H1 (cell line): ENCODE results near the gene DARS1. TPM values are rescaled to one million over a fixed set of nuclear protein-coding genes. Genes with fewer than 3 reads are reported as not detected.

Experiments used
- CTCF ChIA-PET: fragments of 300-600 bp; sonication (Branson Sonifier 250); formaldehyde crosslinking; loops from one replicate; lab custom pipeline; 2021; ENCODE audit not compliant: partially characterized antibody; lab: Charles Lee
- POLR2A ChIA-PET: fragments of 300-600 bp; sonication (Branson Sonifier 250); formaldehyde crosslinking; loops from one replicate; lab custom pipeline; 2021; ENCODE audit warnings: inconsistent platforms; ENCODE audit not compliant: partially characterized antibody; lab: Charles Lee
- DNase-seq, 2 experiments: peaks; one replicate each; pipeline versions ENCODE4 v3.0.0 to v3.0.0-alpha.2; 2010 to 2022; ENCODE audit warnings: low spot score in 2 of 2, low read depth in 1 of 2, mixed read lengths in 1 of 2
- FAIRE-seq: peaks from 2 replicates; lab custom pipeline; 2011; peaks lifted over from hg19 to GRCh38; lab: Jason Lieb, UNC
- H2AFZ ChIP-seq: 2 replicates; pipeline ENCODE4 v1.8.1; 2012; ENCODE audit warnings: low read length, inconsistent platforms
- H2AK5ac ChIP-seq: 2 replicates; pipeline ENCODE4 v1.6.1; 2013; ENCODE audit warnings: low read depth, low read length
- H2BK120ac ChIP-seq: replicated peaks from 2 replicates; pipeline ENCODE3; 2013; ENCODE audit warnings: low read depth, low read length, inconsistent platforms
- H2BK12ac ChIP-seq: 2 replicates; pipeline ENCODE4 v1.6.1; 2013; ENCODE audit warnings: low read depth, low read length
- H2BK15ac ChIP-seq: 2 replicates; pipeline ENCODE4 v1.6.1; 2013; ENCODE audit warnings: low read length
- H2BK20ac ChIP-seq: 2 replicates; pipeline ENCODE4 v1.6.1; 2013; ENCODE audit warnings: low read length
- H2BK5ac ChIP-seq: 2 replicates; pipeline ENCODE4 v1.6.1; 2013; ENCODE audit warnings: low read depth, low read length
- H3K14ac ChIP-seq: 2 replicates; pipeline ENCODE4 v1.6.1; 2013; ENCODE audit warnings: inconsistent platforms; ENCODE audit not compliant: insufficient read length
- H3K18ac ChIP-seq: 2 replicates; pipeline ENCODE4 v1.6.1; 2013; ENCODE audit warnings: low read length; ENCODE audit errors: extremely low read depth
- H3K23ac ChIP-seq: 2 replicates; pipeline ENCODE4 v1.6.1; 2013; ENCODE audit warnings: inconsistent platforms; ENCODE audit not compliant: insufficient read length
- H3K23me2 ChIP-seq: 2 replicates; pipeline ENCODE4 v1.6.1; 2013; ENCODE audit warnings: low read depth, low read length
- H3K27ac ChIP-seq: 2 replicates; pipeline ENCODE4 v1.6.1; 2011; ENCODE audit warnings: low read depth, low read length, inconsistent platforms
- H3K27me3 ChIP-seq, 4 experiments: replicated peaks in 1 of 4; 1 replicate in 1 of 4; 2 replicates in 3 of 4; pipeline versions ENCODE4 v1.6.1 to v1.8.1; 2011 to 2013; ENCODE audit warnings: low read length in 3 of 4, mild to moderate bottlenecking in 3 of 4, inconsistent platforms in 2 of 4, mixed read lengths in 2 of 4, moderate library complexity in 1 of 4; ENCODE audit not compliant: control insufficient read depth in 3 of 4, insufficient read depth in 3 of 4; ENCODE audit errors: extremely low read depth in 1 of 4
- H3K36me3 ChIP-seq, 4 experiments: 2 replicates each; pipeline versions ENCODE4 v1.6.1 to v1.8.1; 2011 to 2013; ENCODE audit warnings: mild to moderate bottlenecking in 4 of 4, low read length in 3 of 4, moderate library complexity in 2 of 4, control low read depth in 1 of 4, inconsistent platforms in 1 of 4; ENCODE audit not compliant: insufficient read depth in 4 of 4, control insufficient read depth in 2 of 4
- H3K4ac ChIP-seq: replicated peaks from 2 replicates; pipeline ENCODE3; 2013; ENCODE audit warnings: low read length, low read depth, mixed read lengths, inconsistent platforms; ENCODE audit not compliant: insufficient read length
- H3K4me1 ChIP-seq, 4 experiments: replicated peaks in 1 of 4; 1 replicate in 1 of 4; 2 replicates in 3 of 4; pipeline versions ENCODE4 v1.6.1 to v1.8.1; 2011 to 2013; ENCODE audit warnings: low read length in 3 of 4, inconsistent platforms in 2 of 4, mixed read lengths in 1 of 4; ENCODE audit not compliant: insufficient read depth in 4 of 4, control insufficient read depth in 3 of 4
- H3K4me2 ChIP-seq, 2 experiments: 2 replicates each; pipeline versions ENCODE4 v1.6.1 to v1.8.1; 2011 to 2013; ENCODE audit warnings: low read depth in 2 of 2, low read length in 2 of 2, control low read depth in 1 of 2, inconsistent platforms in 1 of 2, mild to moderate bottlenecking in 1 of 2; ENCODE audit not compliant: insufficient read depth in 1 of 2
- H3K4me3 ChIP-seq, 4 experiments: fragments of 200-600, 300-600 bp in 1 of 4; sonication (generic), shearing (Covaris generic), sonication (Bioruptor Twin) in 1 of 4; 2 replicates each; pipeline versions ENCODE4 v1.5.1 to v1.8.1; 2011 to 2016; ENCODE audit warnings: low read length in 4 of 4, low read depth in 3 of 4, control low read depth in 2 of 4, inconsistent platforms in 2 of 4, mild to moderate bottlenecking in 2 of 4, mixed read lengths in 1 of 4, moderate library complexity in 1 of 4; ENCODE audit not compliant: insufficient read depth in 2 of 4; ENCODE audit errors: extremely low read depth in 1 of 4
- H3K56ac ChIP-seq: replicated peaks from 2 replicates; pipeline ENCODE3; 2013; ENCODE audit warnings: low read depth, mild to moderate bottlenecking, mixed read lengths, low read length, inconsistent platforms; ENCODE audit not compliant: insufficient read length
- H3K79me1 ChIP-seq: 2 replicates; pipeline ENCODE4 v1.6.1; 2013; ENCODE audit warnings: low read depth, low read length, control low read depth
- H3K79me2 ChIP-seq, 2 experiments: 2 replicates each; pipeline versions ENCODE4 v1.6.1 to v1.8.1; 2012 to 2013; ENCODE audit warnings: low read length in 2 of 2, mild to moderate bottlenecking in 2 of 2, inconsistent platforms in 1 of 2; ENCODE audit not compliant: insufficient read depth in 2 of 2, control insufficient read depth in 1 of 2
- H3K9ac ChIP-seq, 4 experiments: replicated peaks in 1 of 4; 1 replicate in 1 of 4; 2 replicates in 3 of 4; pipeline versions ENCODE4 v1.6.1 to v1.8.1; 2011 to 2013; ENCODE audit warnings: low read depth in 3 of 4, low read length in 3 of 4, control low read depth in 2 of 4, mild to moderate bottlenecking in 2 of 4, moderate library complexity in 2 of 4, inconsistent platforms in 1 of 4; ENCODE audit errors: extremely low read depth in 1 of 4
- H3K9me3 ChIP-seq, 2 experiments: 2 replicates each; pipeline versions ENCODE4 v1.6.1 to v1.8.1; 2012 to 2013; ENCODE audit warnings: mild to moderate bottlenecking in 2 of 2, moderate library complexity in 2 of 2, control low read depth in 1 of 2, inconsistent platforms in 1 of 2, low read depth in 1 of 2, low read length in 1 of 2, mixed read lengths in 1 of 2; ENCODE audit not compliant: insufficient read depth in 2 of 2
- H4K20me1 ChIP-seq, 2 experiments: replicated peaks in 1 of 2; 2 replicates each; pipeline versions ENCODE3 to v1.8.1; 2011 to 2013; ENCODE audit warnings: inconsistent platforms in 2 of 2, low read length in 2 of 2, mild to moderate bottlenecking in 1 of 2; ENCODE audit not compliant: insufficient read depth in 2 of 2, control insufficient read depth in 1 of 2
- H4K5ac ChIP-seq: 2 replicates; pipeline ENCODE4 v1.6.1; 2013; ENCODE audit warnings: low read length, low read depth, mixed read lengths, inconsistent platforms; ENCODE audit not compliant: insufficient read length
- H4K8ac ChIP-seq: 2 replicates; pipeline ENCODE4 v1.8.0; 2013; ENCODE audit warnings: mild to moderate bottlenecking, moderate library complexity, low read length, inconsistent platforms; ENCODE audit not compliant: insufficient read depth; ENCODE audit errors: extremely low read depth
- H4K91ac ChIP-seq: replicated peaks from 2 replicates; pipeline ENCODE3; 2013; ENCODE audit warnings: low read length, mixed read lengths, inconsistent platforms; ENCODE audit not compliant: insufficient read length
- ASH2L ChIP-seq: fragments of 200-600, 300-600 bp; sonication (generic); IDR thresholded peaks from one replicate; pipeline ENCODE4 v1.7.1; 2017; ENCODE audit warnings: low read length
- CREB1 ChIP-seq: IDR thresholded peaks from 2 replicates; pipeline ENCODE4 v1.6.1; 2012; ENCODE audit warnings: inconsistent platforms
- MAX ChIP-seq: IDR thresholded peaks from 2 replicates; pipeline ENCODE4 v1.6.1; 2012; ENCODE audit warnings: inconsistent platforms
- RXRA ChIP-seq: IDR thresholded peaks from 2 replicates; pipeline ENCODE4 v1.6.1; 2011; ENCODE audit warnings: low read depth, mild to moderate bottlenecking, low read length, moderate library complexity; ENCODE audit not compliant: insufficient read depth
- SAP30 ChIP-seq: fragments of 300-600 bp; sonication (generic); IDR thresholded peaks from 2 replicates; pipeline ENCODE4 v1.7.1; 2012; ENCODE audit warnings: low read length, moderate library complexity, mild to moderate bottlenecking, inconsistent platforms; ENCODE audit not compliant: insufficient read depth, insufficient replicate concordance
- TAF7 ChIP-seq: optimal IDR thresholded peaks from 2 replicates; pipeline ENCODE3; 2011; ENCODE audit warnings: low read depth, mild to moderate bottlenecking, inconsistent platforms, low read length, moderate library complexity, borderline replicate concordance
- WGBS, 2 experiments: shearing (Covaris generic) in 1 of 2; methylation state at CpG; one replicate each; pipeline versions ENCODE4 v1.1.6 to v1.1.7; 2013 to 2015; ENCODE audit warnings: low lambda C conversion rate in 2 of 2, mixed read lengths in 2 of 2, inconsistent platforms in 1 of 2, low coverage in 1 of 2, missing lambda C conversion rate in 1 of 2; ENCODE audit not compliant: insufficient replicate concordance in 2 of 2, insufficient coverage in 1 of 2, insufficient read length in 1 of 2; ENCODE audit errors: extremely low coverage in 1 of 2, missing lambda C conversion rate in 1 of 2; 5-methylcytosine and 5-hydroxymethylcytosine counted together
- polyA plus RNA-seq, 7 experiments: library from polyadenylated mRNA; depleted of rRNA in 3 of 7; stranded (reverse) in 5 of 7; unstranded in 2 of 7; fragments of >200 nt in 5 of 7; fragments of 200-250 nt in 2 of 7; gene quantifications; 1 replicate in 5 of 7; 2 replicates in 1 of 7; 4 replicates in 1 of 7; pipeline versions ENCODE4 v1.2.1 to v1.2.3, GENCODE V29; 2011 to 2013; ENCODE audit warnings: missing spikeins in 2 of 7, mixed read lengths in 2 of 7
- total RNA-seq: library from RNA; stranded (reverse); fragmentation: NEBNext Ultra II Directional; extraction: Animal tissue kit (Norgen Biotek cat#: 25700); gene quantifications from 2 replicates; pipeline ENCODE4 v1.2.1, GENCODE V29; 2021

Gene DARS1
- total and polyA plus RNA-seq, 2 of the 8 experiments (the other 6 are each of a cell fraction or from before 2014, with no cell fraction given), result 61.7 to 85.9 TPM

- H3K56ac ChIP-seq, result no peak overlapping the region
- no peak overlapping the region for H2AK5ac ChIP-seq
- H2BK12ac ChIP-seq, result no peak overlapping the region
- FAIRE-seq, result no peak
- H3K9ac ChIP-seq, result no peak overlapping the region
- H2BK15ac ChIP-seq, result no peak overlapping the region
- no peaks in the 10 kb centered on the region for H3K79me2 ChIP-seq
- no peak overlapping the region for H4K5ac ChIP-seq
- H3K36me3 ChIP-seq, result no peaks in the 10 kb centered on the region
- H3K23ac ChIP-seq, result no peak overlapping the region
- H3K4ac ChIP-seq, result no peak overlapping the region
- peaks cover 0 to 6% (median 0%) of the 10 kb centered on the region in 4 experiments; a peak in 3 of 7 replicates for H3K4me1 ChIP-seq
- no peak for TF ChIP-seq ASH2L
- no peak for TF ChIP-seq RXRA
- no peak for TF ChIP-seq CREB1
- no peak for TF ChIP-seq SAP30
- TF ChIP-seq MAX, result no peak
- no peak for TF ChIP-seq TAF7
- no peaks in the 10 kb centered on the region for H3K9me3 ChIP-seq
- H3K27me3 ChIP-seq, result peaks cover 0 to 4% (median 2%) of the 10 kb centered on the region in 4 experiments; a peak in 1 of 7 replicates
- no peaks in the 10 kb centered on the region for H4K20me1 ChIP-seq
- no peaks in the 10 kb centered on the region for H3K79me1 ChIP-seq
- no peak overlapping the region for H4K8ac ChIP-seq
- no peak overlapping the region for H3K18ac ChIP-seq
- no peak overlapping the region for H4K91ac ChIP-seq
- no peak overlapping the region for H2BK5ac ChIP-seq
- no peak overlapping the region for H2BK120ac ChIP-seq
- 92% methylated on average over 3 of the region's 3 CpGs; no CpG with 5 or more reads in 1 of the 2 experiments for WGBS, 2 experiments
- ChIA-PET POLR2A (no interaction called here), CTCF (interaction anchor here (0.6 to 1.5 kb wide), 2 partner anchors 33 to 386 kb away, joined by 3 to 4 read pairs; no protein-coding TSS in a partner anchor)
- H2BK20ac ChIP-seq, result no peak overlapping the region
- no peak overlapping the region for H3K27ac ChIP-seq
- H2AFZ ChIP-seq, result no peak overlapping the region
- H3K23me2 ChIP-seq, result peaks cover 3% of the 10 kb centered on the region; the same call in 1 of the 2 replicates
- no peak overlapping the region for H3K14ac ChIP-seq
- DNase-seq, result no peak
- no peak overlapping the region for H3K4me3 ChIP-seq
- H3K4me2 ChIP-seq, result no peak overlapping the region
These were observed 45.0 kb upstream of the DARS1 start for GRCh38 chr2:136030406-136030805.
